SK-N-SH (cell line): ENCODE measurements around the gene USP30. TPM values are rescaled to one million over a fixed set of nuclear protein-coding genes. Genes with fewer than 3 reads are reported as not detected.

Source experiments
- CTCF ChIA-PET: fragments of 300-600, 350-600 bp; formaldehyde crosslinking; extraction: SDS; loops from one replicate; lab custom pipeline; 2021; lab: Yijun Ruan, JAX
- POLR2A ChIA-PET: fragments of 350-600 bp; sonication (Branson Sonifier 250); formaldehyde crosslinking; extraction: SDS; loops from one replicate; lab custom pipeline; 2020; ENCODE audit warnings: antibody characterized with exemption, inconsistent platforms; lab: Yijun Ruan, JAX
- DNase-seq: peaks from one replicate; pipeline ENCODE4 v3.0.0; 2012
- H2AFZ ChIP-seq: fragments of 200-600 bp; sonication (generic); 2 replicates; pipeline ENCODE4 v1.8.1; 2016; ENCODE audit warnings: antibody characterized with exemption, mild to moderate bottlenecking, low read depth
- H3F3A ChIP-seq: fragments of 200-600 bp; sonication (generic); replicated peaks from 2 replicates; pipeline ENCODE3; 2016; ENCODE audit warnings: antibody characterized with exemption, mild to moderate bottlenecking; ENCODE audit not compliant: insufficient read depth
- H3K27ac ChIP-seq, 2 experiments: fragments of 200-500 bp in 1 of 2; fragments of 200-600 bp in 1 of 2; sonication (Bioruptor generic) in 1 of 2; sonication (generic), shearing (Covaris generic) in 1 of 2; 2 replicates each; pipeline versions ENCODE4 v1.5.1 to v1.6.1; 2014 to 2016; ENCODE audit warnings: low read depth in 2 of 2, inconsistent platforms in 1 of 2, low read length in 1 of 2, mild to moderate bottlenecking in 1 of 2, mixed read lengths in 1 of 2
- H3K27me3 ChIP-seq: fragments of 200-600 bp; sonication (generic), shearing (Covaris generic); 2 replicates; pipeline ENCODE4 v1.6.1; 2016; ENCODE audit warnings: mixed run types; ENCODE audit not compliant: insufficient read depth
- H3K36me3 ChIP-seq, 2 experiments: fragments of 200-500 bp in 1 of 2; fragments of 200-600 bp in 1 of 2; sonication (Bioruptor generic) in 1 of 2; sonication (generic) in 1 of 2; replicated peaks in 1 of 2; 2 replicates each; pipeline versions ENCODE3 to v1.5.1; 2014 to 2016; ENCODE audit warnings: low read length in 1 of 2, mild to moderate bottlenecking in 1 of 2; ENCODE audit not compliant: insufficient read depth in 2 of 2, control insufficient read depth in 1 of 2
- H3K4me1 ChIP-seq, 2 experiments: fragments of 200-500 bp in 1 of 2; fragments of 200-600 bp in 1 of 2; sonication (Bioruptor generic) in 1 of 2; sonication (generic), shearing (Covaris generic) in 1 of 2; 2 replicates each; pipeline versions ENCODE4 v1.5.1 to v1.6.1; 2014 to 2016; ENCODE audit warnings: low read depth in 1 of 2, low read length in 1 of 2, mixed run types in 1 of 2; ENCODE audit not compliant: insufficient read depth in 2 of 2, control insufficient read depth in 1 of 2
- H3K4me2 ChIP-seq: fragments of 200-600 bp; sonication (generic), shearing (Covaris generic); 2 replicates; pipeline ENCODE4 v1.6.1; 2017; ENCODE audit warnings: mixed run types
- H3K4me3 ChIP-seq, 2 experiments: fragments of 200-500 bp in 1 of 2; fragments of 200-600 bp in 1 of 2; sonication (Bioruptor generic) in 1 of 2; sonication (generic), shearing (Covaris generic) in 1 of 2; 2 replicates each; pipeline versions ENCODE4 v1.5.1 to v1.8.1; 2014 to 2016; ENCODE audit warnings: low read depth in 2 of 2, inconsistent platforms in 1 of 2, low read length in 1 of 2, mild to moderate bottlenecking in 1 of 2, mixed read lengths in 1 of 2, moderate library complexity in 1 of 2
- H3K79me2 ChIP-seq: fragments of 200-600 bp; sonication (generic); 2 replicates; pipeline ENCODE4 v1.8.1; 2017; ENCODE audit warnings: mild to moderate bottlenecking; ENCODE audit not compliant: insufficient read depth
- H3K9ac ChIP-seq: fragments of 200-600 bp; sonication (generic); 2 replicates; pipeline ENCODE4 v1.6.1; 2017; ENCODE audit warnings: mixed run types
- H3K9me2 ChIP-seq: fragments of 200-600 bp; sonication (generic); 2 replicates; pipeline ENCODE4 v1.6.1; 2017; ENCODE audit warnings: mixed run types
- H3K9me3 ChIP-seq: fragments of 200-600 bp; sonication (generic); 2 replicates; pipeline ENCODE4 v1.6.1; 2017; ENCODE audit warnings: mixed run types, mild to moderate bottlenecking, moderate library complexity
- H4K20me1 ChIP-seq: fragments of 200-600 bp; sonication (generic); 2 replicates; pipeline ENCODE4 v1.6.1; 2017; ENCODE audit warnings: mild to moderate bottlenecking, mixed run types; ENCODE audit not compliant: insufficient read depth
- CTCF ChIP-seq: fragments of 200-600 bp; sonication (generic); IDR thresholded peaks from 2 replicates; pipeline ENCODE4 v1.6.1; 2017; ENCODE audit warnings: antibody characterized with exemption, mild to moderate bottlenecking, moderate library complexity
- FOSL2 ChIP-seq: IDR thresholded peaks from 2 replicates; pipeline ENCODE4 v1.4.0; 2012; ENCODE audit warnings: low read depth, mild to moderate bottlenecking, moderate library complexity, borderline replicate concordance
- FOXJ3 ChIP-seq: sonication (generic); formaldehyde crosslinking; IDR thresholded peaks from 2 replicates; pipeline ENCODE4 v1.5.1; 2020; ENCODE audit warnings: mild to moderate bottlenecking, missing genetic modification reagents
- MEF2A ChIP-seq: IDR thresholded peaks from 2 replicates; pipeline ENCODE4 v1.4.0; 2012; ENCODE audit warnings: low read depth, borderline replicate concordance
- NRF1 ChIP-seq: IDR thresholded peaks from 2 replicates; pipeline ENCODE4 v1.6.1; 2012; ENCODE audit warnings: low read depth, mild to moderate bottlenecking, low read length
- POLR2AphosphoS5 ChIP-seq: IDR thresholded peaks from 2 replicates; pipeline ENCODE4 v1.6.1; 2012; ENCODE audit warnings: low read depth, low read length
- RFX5 ChIP-seq: IDR thresholded peaks from 2 replicates; pipeline ENCODE4 v1.6.1; 2012; ENCODE audit warnings: mild to moderate bottlenecking, improper control_type of control experiment, low read length
- RXRA ChIP-seq: IDR thresholded peaks from 2 replicates; pipeline ENCODE4 v1.4.0; 2012; ENCODE audit warnings: low read depth, mild to moderate bottlenecking, borderline replicate concordance
- SIN3A ChIP-seq: IDR thresholded peaks from 2 replicates; pipeline ENCODE4 v1.6.1; 2012; ENCODE audit warnings: low read depth, mild to moderate bottlenecking, low read length, moderate library complexity, borderline replicate concordance
- TAF1 ChIP-seq: IDR thresholded peaks from 2 replicates; pipeline ENCODE4 v1.6.1; 2012; ENCODE audit warnings: low read depth, mild to moderate bottlenecking, low read length, moderate library complexity, borderline replicate concordance
- TEAD4 ChIP-seq: IDR thresholded peaks from 2 replicates; pipeline ENCODE4 v1.4.0; 2012; ENCODE audit warnings: mild to moderate bottlenecking, borderline replicate concordance; ENCODE audit not compliant: insufficient read depth
- WGBS: methylation state at CpG from one replicate; pipeline ENCODE4 v1.1.6; 2017; ENCODE audit warnings: low lambda C conversion rate; 5-methylcytosine and 5-hydroxymethylcytosine counted together
- polyA plus RNA-seq, 3 experiments: library from polyadenylated mRNA; depleted of rRNA; stranded (reverse); fragments of >200 nt; gene quantifications; 2 replicates each; pipeline ENCODE4 v1.2.3, GENCODE V29; 2012
- TF ChIP-seq, protein P1 (sequence below): IDR thresholded peaks from 2 replicates; pipeline ENCODE4 v1.4.0; 2012; ENCODE audit warnings: low read depth, borderline replicate concordance
- TF ChIP-seq, protein P2 (sequence below): fragments of 150-350 bp; IDR thresholded peaks from 2 replicates; pipeline ENCODE4 v1.6.1; 2016; ENCODE audit warnings: mild to moderate bottlenecking, low read depth, low read length

The USP30 gene
- polyA plus RNA-seq, 1 of the 3 experiments (the other 2 are of a cell fraction): 10.9 TPM

- POLR2A ChIA-PET: no interaction called here
- Histone ChIP-seq H3F3A (no peaks in the 10 kb centered on the region), H3K36me3 (peaks cover 27 to 32% of the 10 kb centered on the region in 2 experiments), H2AFZ (no peak overlapping the region), H4K20me1 (no peaks in the 10 kb centered on the region), H3K79me2 (peaks cover 18% of the 10 kb centered on the region), H3K4me1 (peaks cover 2 to 5% of the 10 kb centered on the region in 2 experiments; a peak in 2 of 4 replicates), H3K9ac (no peak overlapping the region), H3K4me3 (no peak overlapping the region), H3K27ac (no peak overlapping the region), H3K9me2 (no peaks in the 10 kb centered on the region), H3K27me3 (no peaks in the 10 kb centered on the region), H3K4me2 (no peak overlapping the region), H3K9me3 (no peaks in the 10 kb centered on the region)
- no peak for DNase-seq
- WGBS: 100% methylated on average over 4 of the region's 4 CpGs
- TF ChIP-seq RFX5 (no peak), FOXJ3 (no peak), SIN3A (no peak), TEAD4 (no peak), NRF1 (no peak)
- TF ChIP-seq, protein P1, sequence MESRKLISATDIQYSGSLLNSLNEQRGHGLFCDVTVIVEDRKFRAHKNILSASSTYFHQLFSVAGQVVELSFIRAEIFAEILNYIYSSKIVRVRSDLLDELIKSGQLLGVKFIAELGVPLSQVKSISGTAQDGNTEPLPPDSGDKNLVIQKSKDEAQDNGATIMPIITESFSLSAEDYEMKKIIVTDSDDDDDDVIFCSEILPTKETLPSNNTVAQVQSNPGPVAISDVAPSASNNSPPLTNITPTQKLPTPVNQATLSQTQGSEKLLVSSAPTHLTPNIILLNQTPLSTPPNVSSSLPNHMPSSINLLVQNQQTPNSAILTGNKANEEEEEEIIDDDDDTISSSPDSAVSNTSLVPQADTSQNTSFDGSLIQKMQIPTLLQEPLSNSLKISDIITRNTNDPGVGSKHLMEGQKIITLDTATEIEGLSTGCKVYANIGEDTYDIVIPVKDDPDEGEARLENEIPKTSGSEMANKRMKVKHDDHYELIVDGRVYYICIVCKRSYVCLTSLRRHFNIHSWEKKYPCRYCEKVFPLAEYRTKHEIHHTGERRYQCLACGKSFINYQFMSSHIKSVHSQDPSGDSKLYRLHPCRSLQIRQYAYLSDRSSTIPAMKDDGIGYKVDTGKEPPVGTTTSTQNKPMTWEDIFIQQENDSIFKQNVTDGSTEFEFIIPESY: no peak
- CTCF ChIA-PET: interaction anchor here (0.9 to 2.7 kb wide), 2 partner anchors 11 to 284 kb away, joined by 3 to 26 read pairs; no protein-coding TSS in a partner anchor
These were observed 48.4 kb downstream of the USP30 start for GRCh38 chr12:109100741-109101140.

DNA sequence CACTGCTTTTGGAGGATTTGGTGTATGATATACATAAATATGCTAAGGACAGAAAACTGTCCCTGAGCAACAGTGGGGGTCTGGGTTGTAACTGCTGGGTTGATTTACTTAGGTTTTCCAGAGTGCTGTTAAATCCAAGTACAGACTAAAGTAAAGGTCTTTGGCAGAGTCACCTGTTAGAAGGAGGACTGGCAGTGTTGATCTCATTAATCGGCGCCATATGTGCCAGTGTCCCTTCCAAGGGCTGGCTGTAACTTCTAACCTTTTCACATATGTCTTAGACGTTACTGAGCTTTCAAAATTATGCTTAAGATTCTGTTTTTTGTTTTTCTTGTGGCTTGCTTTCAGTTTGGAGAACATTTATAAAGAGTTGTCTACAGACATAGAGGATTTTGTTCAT, 50.1 kb downstream of the USP30 start:
- POLR2A ChIA-PET: interaction anchor here (1.0 kb wide), 1 partner anchor 82 kb away, joined by 4 read pairs; the partner anchor contains the start of gene SVOP
- H3K36me3 ChIP-seq: peaks cover 37 to 38% of the 10 kb centered on the region in 2 experiments
- no peak overlapping the region for H3K27ac ChIP-seq
- no peak overlapping the region for H3K4me3 ChIP-seq
- WGBS: 94% methylated on average over 3 of the region's 3 CpGs
- H3K79me2 ChIP-seq: peaks cover 18% of the 10 kb centered on the region
- no peak overlapping the region for H3K4me2 ChIP-seq
- DNase-seq: no peak
- peaks cover 0 to 5% of the 10 kb centered on the region in 2 experiments; a peak in 2 of 4 replicates for H3K4me1 ChIP-seq
- no peaks in the 10 kb centered on the region for H4K20me1 ChIP-seq
- H3K9me3 ChIP-seq: no peaks in the 10 kb centered on the region
- H2AFZ ChIP-seq: no peak overlapping the region
- H3K27me3 ChIP-seq: no peaks in the 10 kb centered on the region
- H3K9me2 ChIP-seq: no peaks in the 10 kb centered on the region
- no peak for TF ChIP-seq TAF1
- no peak for TF ChIP-seq RXRA
- TF ChIP-seq CTCF: no peak
- TF ChIP-seq, protein P2, sequence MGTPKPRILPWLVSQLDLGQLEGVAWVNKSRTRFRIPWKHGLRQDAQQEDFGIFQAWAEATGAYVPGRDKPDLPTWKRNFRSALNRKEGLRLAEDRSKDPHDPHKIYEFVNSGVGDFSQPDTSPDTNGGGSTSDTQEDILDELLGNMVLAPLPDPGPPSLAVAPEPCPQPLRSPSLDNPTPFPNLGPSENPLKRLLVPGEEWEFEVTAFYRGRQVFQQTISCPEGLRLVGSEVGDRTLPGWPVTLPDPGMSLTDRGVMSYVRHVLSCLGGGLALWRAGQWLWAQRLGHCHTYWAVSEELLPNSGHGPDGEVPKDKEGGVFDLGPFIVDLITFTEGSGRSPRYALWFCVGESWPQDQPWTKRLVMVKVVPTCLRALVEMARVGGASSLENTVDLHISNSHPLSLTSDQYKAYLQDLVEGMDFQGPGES: no peak
- TF ChIP-seq POLR2AphosphoS5: no peak
- no peak for TF ChIP-seq FOSL2
- no peak for TF ChIP-seq MEF2A
- no peak overlapping the region for H3K9ac ChIP-seq
- no peaks in the 10 kb centered on the region for H3F3A ChIP-seq
- CTCF ChIA-PET: interaction anchor here (1.2 kb wide), 1 partner anchor 9 kb away, joined by 5 read pairs; no protein-coding TSS in a partner anchor
